ENCODE data around the gene SNAP29.
"Not testable (repeated sequence)": the region's sequence is repeated elsewhere in the genome, so short reads cannot be mapped to it uniquely, and the experiment has no call there.

The SNAP29 gene

DNA sequence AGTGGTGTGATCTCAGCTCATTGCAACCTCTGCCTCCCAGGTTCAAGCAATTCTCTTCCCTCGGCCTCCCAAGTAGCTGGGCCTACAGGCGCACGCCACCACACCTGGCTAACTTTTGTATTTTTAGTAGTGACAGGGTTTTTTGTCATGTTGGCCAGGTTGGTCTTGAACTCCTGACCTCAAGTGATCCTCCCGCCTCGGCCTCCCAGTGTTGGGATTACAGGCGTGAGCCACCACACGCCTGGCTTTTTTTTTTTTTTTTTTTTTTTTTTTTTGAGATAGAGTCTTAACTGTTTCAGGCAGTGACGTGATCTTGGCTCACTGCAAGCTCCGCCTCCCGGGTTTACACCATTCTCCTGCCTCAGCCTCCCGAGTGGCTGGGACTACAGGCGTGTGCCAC is 71.6 kb downstream of the SNAP29 start:
- DNase-seq (ENCODE audit: low read depth), result not testable (repeated sequence)

DNA sequence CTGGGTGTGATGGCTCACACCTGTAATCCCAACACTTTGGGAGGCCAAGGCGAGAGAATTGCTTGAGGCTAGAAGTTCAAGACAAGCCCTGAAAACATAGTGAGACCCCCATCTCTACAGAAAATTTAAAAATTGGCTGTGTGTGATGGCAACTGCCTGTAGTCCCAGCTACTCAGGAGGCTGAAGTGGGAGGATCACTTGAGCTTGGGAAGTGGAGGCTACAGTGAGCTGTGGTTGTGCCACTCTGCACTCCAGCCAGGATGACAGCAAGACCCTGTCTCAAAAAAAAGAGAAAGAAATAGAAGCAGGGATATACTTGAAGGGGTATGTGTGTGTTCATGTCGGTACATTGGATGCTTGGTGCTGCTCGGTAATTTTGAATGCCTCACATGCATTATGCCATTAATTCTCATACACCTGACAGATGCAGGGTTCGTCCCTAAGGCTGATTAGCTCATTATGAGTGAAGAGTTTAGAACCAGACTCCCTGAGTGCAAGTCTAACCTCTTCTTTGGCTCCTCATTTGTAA is 72.4 kb downstream of the SNAP29 start:
- no peak for DNase-seq (ENCODE audit: low read depth)

DNA sequence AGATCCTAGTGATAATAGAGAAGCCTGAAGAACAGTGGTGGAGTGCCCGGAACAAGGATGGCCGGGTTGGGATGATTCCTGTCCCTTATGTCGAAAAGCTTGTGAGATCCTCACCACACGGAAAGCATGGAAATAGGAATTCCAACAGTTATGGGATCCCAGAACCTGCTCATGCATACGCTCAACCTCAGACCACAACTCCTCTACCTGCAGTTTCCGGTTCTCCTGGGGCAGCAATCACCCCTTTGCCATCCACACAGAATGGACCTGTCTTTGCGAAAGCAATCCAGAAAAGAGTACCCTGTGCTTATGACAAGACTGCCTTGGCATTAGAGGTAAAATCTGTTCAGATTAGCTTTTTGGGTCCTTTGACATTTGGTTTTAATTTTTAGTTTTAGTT is 75.1 kb downstream of the SNAP29 start:
- DNase-seq (ENCODE audit: low read depth), result no peak

DNA sequence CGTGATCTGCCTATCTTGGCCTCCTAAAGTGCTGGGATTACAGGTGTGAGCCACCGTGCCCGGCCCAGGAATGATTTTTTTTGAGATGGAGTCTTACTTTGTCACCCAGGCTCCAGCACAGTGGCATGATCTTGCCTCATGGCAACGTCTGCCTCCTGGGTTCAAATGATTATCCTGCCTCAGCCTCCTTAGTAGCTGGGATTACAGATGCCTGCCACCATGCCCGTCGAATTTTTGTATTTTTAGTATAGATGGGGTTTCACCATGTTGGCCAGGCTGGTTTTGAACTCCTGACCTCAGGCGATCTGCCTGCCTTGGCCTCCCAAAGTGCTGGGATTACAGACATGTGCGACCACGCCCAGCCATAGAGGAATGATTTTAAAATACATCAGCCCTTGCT is 76.2 kb downstream of the SNAP29 start:
- DNase-seq (ENCODE audit: low read depth), result not testable (repeated sequence)

DNA sequence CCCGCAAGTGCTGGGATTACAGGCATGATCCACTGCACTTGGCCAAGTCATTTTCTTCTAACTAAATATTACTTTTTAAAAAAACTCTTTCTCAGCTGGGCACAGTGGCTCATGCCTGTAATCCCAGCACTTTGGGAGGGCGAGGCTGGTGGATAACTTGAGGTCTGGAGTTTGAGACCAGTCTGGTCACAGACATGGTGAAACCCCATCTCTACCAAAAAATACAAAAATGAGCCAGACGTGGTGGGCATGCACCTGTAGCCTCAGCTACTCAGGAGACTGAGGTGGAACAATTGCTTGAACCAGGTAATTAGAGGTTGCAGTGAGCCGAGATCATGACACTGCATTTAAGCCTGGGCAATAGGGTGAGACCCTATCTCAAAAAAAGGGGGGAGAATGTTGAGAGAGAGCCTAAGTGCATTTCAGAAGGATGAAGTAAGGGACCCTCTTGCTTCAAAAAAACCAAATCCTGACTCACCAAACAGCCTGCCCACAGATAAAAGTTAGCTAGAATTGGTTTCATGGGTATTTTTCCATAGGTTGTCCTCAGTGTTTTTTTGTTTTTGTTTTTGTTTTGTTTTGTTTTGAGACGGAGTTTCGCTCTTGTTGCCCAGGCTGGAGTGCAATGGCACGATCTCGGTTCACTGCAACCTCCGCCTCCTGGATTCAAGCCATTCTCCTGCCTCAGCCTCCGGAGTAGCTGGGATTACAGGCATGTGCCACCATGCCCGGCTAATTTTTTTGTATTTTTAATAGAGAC is 77.2 kb downstream of the SNAP29 start:
- DNase-seq (ENCODE audit: low read depth), result not testable (repeated sequence)

DNA sequence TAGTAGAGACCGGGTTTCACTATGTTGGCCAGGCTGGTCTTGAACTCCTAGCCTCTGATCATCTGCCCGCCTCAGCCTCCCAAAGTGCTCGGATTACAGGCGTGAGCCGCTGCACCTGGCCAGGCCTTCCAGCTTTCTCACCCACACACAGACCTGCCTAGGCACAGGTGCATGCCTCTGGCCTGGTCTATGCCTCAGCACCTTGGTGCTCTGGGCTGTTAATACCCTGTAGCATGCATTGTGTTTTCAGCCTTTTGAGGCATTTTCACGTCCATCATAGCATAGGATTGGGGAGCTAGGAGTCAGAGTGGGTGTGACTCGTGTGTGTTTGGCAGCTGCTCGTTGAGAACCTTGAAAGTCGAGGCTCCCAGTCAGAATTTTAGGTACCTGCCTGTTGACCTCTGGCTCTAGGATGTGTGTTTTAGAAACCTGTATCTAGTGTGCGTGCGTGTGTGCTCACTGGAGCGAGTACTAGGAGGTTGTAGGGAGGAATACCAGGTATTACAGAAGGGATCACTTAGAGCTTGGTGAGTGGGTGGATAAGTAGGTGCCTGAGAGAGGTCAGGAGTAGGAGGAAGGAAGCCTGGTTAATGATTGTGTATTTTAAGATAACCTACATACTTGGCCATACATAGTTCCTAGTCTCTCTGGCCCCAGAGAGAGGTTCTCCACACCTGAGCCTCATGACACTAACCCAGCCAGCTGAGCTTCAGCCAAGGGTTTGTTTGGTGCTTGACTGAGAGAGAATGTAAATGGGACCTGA is 78.4 kb downstream of the SNAP29 start:
- DNase-seq (ENCODE audit: low read depth), result no peak

GRCh38 chr22:20937794-20938671 is 79.2 kb downstream of the SNAP29 start:
- no peak for DNase-seq (ENCODE audit: low read depth)

- not testable (repeated sequence) for DNase-seq (ENCODE audit: low read depth)
Measured at GRCh38 chr22:20939457-20940185, 80.8 kb downstream of the SNAP29 start.

DNA sequence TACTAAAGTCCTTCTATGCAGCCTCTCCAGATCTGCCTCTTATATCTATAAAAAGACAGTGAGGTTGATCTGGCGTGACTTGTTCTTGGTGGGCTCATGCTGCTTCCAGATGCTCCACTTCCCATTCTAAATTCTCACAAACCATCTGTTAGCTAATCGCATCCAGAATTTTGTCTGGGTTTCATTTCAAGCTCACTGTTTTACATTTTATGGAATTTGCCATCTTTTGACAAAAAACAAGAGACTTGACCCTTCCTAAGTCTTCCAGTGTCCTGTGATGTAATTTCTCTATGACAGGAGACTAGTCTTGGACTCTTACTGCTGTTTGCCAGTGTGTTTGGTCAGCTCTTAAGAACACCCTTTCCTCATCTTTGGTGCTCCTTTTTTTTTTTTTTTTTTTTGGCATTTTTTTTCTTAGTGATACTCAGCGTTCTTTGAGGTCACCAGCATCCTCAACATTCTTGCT is 81.4 kb downstream of the SNAP29 start:
- DNase-seq (ENCODE audit: low read depth), result no peak
